Fibroblast of peridontal ligament (primary cell): ENCODE measurements around the gene TNS3.

ENCODE experiments used
- DNase-seq: peaks from one replicate; pipeline ENCODE4 v3.0.0-alpha.2; 2010; ENCODE audit errors: extremely low read depth

TNS3 gene

DNA sequence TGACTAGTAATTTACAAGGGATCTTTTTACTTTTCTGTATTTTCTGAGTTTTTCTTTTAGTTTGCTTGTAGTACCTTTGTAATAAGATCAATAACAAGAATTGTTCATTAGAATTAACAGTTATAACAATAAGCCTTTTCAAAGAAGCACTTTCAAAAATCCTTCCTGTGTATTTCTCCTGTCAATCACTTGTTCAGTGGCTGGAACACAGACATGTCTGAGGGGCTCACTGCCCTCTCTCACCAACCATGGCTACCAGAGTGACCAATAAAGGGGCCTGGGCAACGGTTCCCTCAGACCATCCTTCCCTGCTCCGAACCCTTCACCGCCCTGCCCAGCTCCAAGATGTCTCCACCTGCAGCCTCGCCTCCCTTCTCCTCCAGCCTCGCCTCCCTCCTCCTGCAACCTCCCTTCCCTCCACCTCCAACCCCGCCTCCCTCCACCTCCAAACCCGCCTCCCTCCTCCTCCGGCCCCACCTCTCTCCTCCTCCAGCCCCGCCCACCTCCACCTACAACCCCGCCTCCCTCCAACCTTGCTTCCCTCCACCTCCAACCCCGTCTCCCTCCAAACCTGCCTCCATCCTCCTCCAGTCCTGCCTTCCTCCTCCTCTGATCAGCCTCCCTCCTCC is 353.4 kb downstream of the TNS3 start:
- DNase-seq: no peak

GRCh38 chr7:47227762-47228177 is 354.1 kb downstream of the TNS3 start:
- DNase-seq: peak; percentile 21

GRCh38 chr7:47226696-47227095 is 355.2 kb downstream of the TNS3 start:
- no peak for DNase-seq

- DNase-seq: peak; percentile 34
These were observed 356.4 kb downstream of the TNS3 start for GRCh38 chr7:47225387-47226131.
